ENCODE measurements around the gene HAPSTR1. TPM values are rescaled to one million over a fixed set of nuclear protein-coding genes. Genes with fewer than 3 reads are reported as not detected.

Gene HAPSTR1
- total RNA-seq, 1 experiment from 2014 or later, result 85.2 TPM

DNA sequence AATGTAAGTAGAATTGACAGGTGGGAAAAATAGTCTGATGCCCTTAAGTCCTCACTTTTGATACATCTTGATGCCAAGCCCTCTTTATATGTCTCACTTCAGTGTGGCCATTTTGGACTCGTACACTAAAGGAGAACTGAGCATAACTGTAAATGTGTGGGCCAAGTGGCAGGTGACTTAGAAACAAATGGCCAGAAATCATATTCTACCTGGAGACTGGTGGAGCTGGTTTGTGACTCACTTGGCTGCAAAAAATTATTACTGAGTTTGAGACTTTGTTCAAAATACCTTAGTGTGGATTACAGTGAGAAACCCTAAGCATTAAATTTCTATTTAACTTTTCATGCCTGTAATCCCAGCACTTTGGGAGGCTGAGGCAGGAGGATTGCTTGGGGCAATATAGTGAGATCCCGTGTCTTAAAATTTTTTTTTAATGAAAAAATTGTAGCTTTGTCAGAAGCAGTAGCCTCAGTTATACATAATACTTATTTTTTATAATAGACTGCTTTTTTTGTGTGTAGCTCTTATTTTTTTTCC is 5.0 kb downstream of the HAPSTR1 start:
- Histone ChIP-seq H4K8ac (replicated peaks; ENCODE audit: insufficient read length, low read depth, low read length) (no peak overlapping the region), H3K27me3 (ENCODE audit: insufficient read depth, low read length) (no peaks in the 10 kb centered on the region), H3K4ac (ENCODE audit: low read depth, low read length) (no peak overlapping the region), H3K27ac (ENCODE audit: insufficient read length, low read depth, low read length) (no peak overlapping the region), H4K20me1 (ENCODE audit: control insufficient read depth, insufficient read depth, insufficient read length) (no peaks in the 10 kb centered on the region), H3K79me1 (ENCODE audit: insufficient read depth, low read depth, low read length, poor library complexity, severe bottlenecking) (no peaks in the 10 kb centered on the region), H3K23ac (ENCODE audit: insufficient read length, low read depth, low read length) (no peak overlapping the region), H3T11ph (ENCODE audit: low read length) (no peak overlapping the region), H3K18ac (ENCODE audit: insufficient read length, low read depth, low read length) (no peak overlapping the region), H4K91ac (ENCODE audit: insufficient read length, low read depth, low read length) (no peak overlapping the region), H2AK5ac (ENCODE audit: insufficient read length, low read length) (no peak overlapping the region), H3K4me1 (ENCODE audit: insufficient read depth, low read length) (peaks cover 6% of the 10 kb centered on the region; the same call in 1 of the 2 replicates), H3K14ac (ENCODE audit: insufficient read depth, low read length) (no peak overlapping the region), H3K9ac (ENCODE audit: extremely low read depth, insufficient read length, low read length) (no peak overlapping the region), H3K23me2 (ENCODE audit: insufficient read length, low read depth, low read length, poor library complexity, severe bottlenecking) (peaks cover 11% of the 10 kb centered on the region), H2BK5ac (ENCODE audit: insufficient read length, low read length) (no peak overlapping the region), H3K79me2 (ENCODE audit: insufficient read depth, low read length) (peaks cover 82% of the 10 kb centered on the region), H2BK120ac (ENCODE audit: low read depth, low read length, poor library complexity, severe bottlenecking) (no peak overlapping the region), H4K5ac (ENCODE audit: insufficient read length, low read depth, low read length) (no peak overlapping the region), H2BK15ac (ENCODE audit: low read depth, low read length) (no peak overlapping the region), H2BK20ac (ENCODE audit: low read depth, low read length, poor library complexity, severe bottlenecking) (no peak overlapping the region), H2AFZ (ENCODE audit: low read length) (no peak overlapping the region), H3K4me2 (ENCODE audit: insufficient read depth, insufficient read length, low read length) (no peak overlapping the region), H3K56ac (ENCODE audit: insufficient read length, low read depth, low read length) (no peak overlapping the region), H3K9me3 (ENCODE audit: control insufficient read depth, low read depth, low read length) (no peaks in the 10 kb centered on the region), H2BK12ac (ENCODE audit: insufficient read length, low read depth, low read length) (no peak overlapping the region)
- H3K4me1 Mint-ChIP-seq, result peaks cover 59 to 62% of the 10 kb centered on the region in 2 experiments
- DNase-seq, result no peak
- peaks cover 0 to 3% of the 10 kb centered on the region in 2 experiments; a peak in 1 of 5 replicates for H3K9me3 Mint-ChIP-seq
- H3K27me3 Mint-ChIP-seq (ENCODE audit: low read depth), result no peaks in the 10 kb centered on the region
- H3K4me3 Mint-ChIP-seq, result no peak overlapping the region
- WGBS (ENCODE audit: extremely low coverage, insufficient read length, low lambda C conversion rate), result no CpG with 5 or more reads among the region's 2 CpGs
- no peak overlapping the region; a peak in 2 of 7 replicates for H3K27ac Mint-ChIP-seq
- H3K36me3 Mint-ChIP-seq (ENCODE audit: insufficient read depth in 1 of 3, low read depth in 3 of 3), result peaks cover 48 to 77% (median 75%) of the 10 kb centered on the region in 3 experiments
- no peak for TF ChIP-seq CTCF (conservative IDR thresholded peaks at IDR 0.05)

Measured in H9 (cell line).